Astrocyte (in vitro differentiated cells and primary cell): Measurements from ENCODE around the gene PPM1A. TPM values are rescaled to one million over a fixed set of nuclear protein-coding genes. Genes with fewer than 3 reads are reported as not detected.

ENCODE experiments used
- DNase-seq: peaks from one replicate; pipeline ENCODE4 v3.0.0-alpha.2; 2010; ENCODE audit warnings: low read depth
- FAIRE-seq: peaks from 2 replicates; lab custom pipeline; 2011; peaks lifted over from hg19 to GRCh38; lab: Jason Lieb, UNC
- H2AFZ ChIP-seq: 2 replicates; pipeline ENCODE4 v1.6.0; 2012; ENCODE audit warnings: low read depth, low read length, inconsistent platforms
- H3K27ac ChIP-seq: 2 replicates; pipeline ENCODE4 v1.5.1; 2011; ENCODE audit warnings: low read depth, low read length, inconsistent platforms
- H3K27me3 ChIP-seq: 2 replicates; pipeline ENCODE4 v1.6.0; 2011; ENCODE audit warnings: low read length, inconsistent platforms; ENCODE audit not compliant: insufficient read depth
- H3K36me3 ChIP-seq: 2 replicates; pipeline ENCODE4 v1.5.1; 2011; ENCODE audit warnings: low read length, inconsistent platforms; ENCODE audit not compliant: insufficient read depth
- H3K4me1 ChIP-seq: 2 replicates; pipeline ENCODE4 v1.5.1; 2011; ENCODE audit warnings: low read length, inconsistent platforms; ENCODE audit not compliant: insufficient read depth
- H3K4me2 ChIP-seq: 2 replicates; pipeline ENCODE4 v1.6.0; 2012; ENCODE audit warnings: low read length, inconsistent platforms
- H3K4me3 ChIP-seq: 2 replicates; pipeline ENCODE4 v1.5.1; 2011; ENCODE audit warnings: low read depth, mild to moderate bottlenecking, low read length, inconsistent platforms; ENCODE audit not compliant: insufficient read depth
- H3K79me2 ChIP-seq: 2 replicates; pipeline ENCODE4 v1.6.0; 2012; ENCODE audit warnings: mild to moderate bottlenecking, low read length, inconsistent platforms; ENCODE audit not compliant: insufficient read depth
- H3K9ac ChIP-seq: 2 replicates; pipeline ENCODE4 v1.6.0; 2012; ENCODE audit warnings: mild to moderate bottlenecking, low read length, inconsistent platforms
- H3K9me3 ChIP-seq: 2 replicates; pipeline ENCODE4 v1.5.1; 2012; ENCODE audit warnings: low read depth, mild to moderate bottlenecking, low read length, inconsistent platforms; ENCODE audit not compliant: insufficient read depth
- H4K20me1 ChIP-seq: 2 replicates; pipeline ENCODE4 v1.6.0; 2012; ENCODE audit warnings: low read length, inconsistent platforms; ENCODE audit not compliant: insufficient read depth
- H3K27ac Mint-ChIP-seq: one replicate; pipeline ENCODE4 v1.8.0; 2021; ENCODE audit warnings: mild to moderate bottlenecking, mixed read lengths; ENCODE audit not compliant: unreplicated experiment
- H3K27me3 Mint-ChIP-seq: one replicate; pipeline ENCODE4 v1.8.0; 2021; ENCODE audit warnings: low read depth, mixed read lengths; ENCODE audit not compliant: unreplicated experiment
- H3K36me3 Mint-ChIP-seq: one replicate; pipeline ENCODE4 v1.8.0; 2021; ENCODE audit warnings: low read depth, mixed read lengths; ENCODE audit not compliant: unreplicated experiment
- H3K4me1 Mint-ChIP-seq: one replicate; pipeline ENCODE4 v1.8.0; 2021; ENCODE audit warnings: low read depth, mixed read lengths; ENCODE audit not compliant: unreplicated experiment
- H3K4me3 Mint-ChIP-seq: one replicate; pipeline ENCODE4 v1.8.0; 2021; ENCODE audit warnings: mild to moderate bottlenecking, moderate library complexity, mixed read lengths; ENCODE audit not compliant: unreplicated experiment
- H3K9me3 Mint-ChIP-seq: one replicate; pipeline ENCODE4 v1.8.0; 2021; ENCODE audit warnings: mild to moderate bottlenecking, mixed read lengths; ENCODE audit not compliant: unreplicated experiment
- EZH2 ChIP-seq: IDR thresholded peaks from 2 replicates; pipeline ENCODE4 v1.6.1; 2012; ENCODE audit warnings: mild to moderate bottlenecking, low read length, inconsistent platforms; ENCODE audit not compliant: insufficient read depth
- total RNA-seq: library from RNA; stranded (reverse); gene quantifications from 2 replicates; pipeline ENCODE4 v1.2.1, GENCODE V29; 2021
- TF ChIP-seq, protein P1 (sequence below): IDR thresholded peaks from 2 replicates; pipeline ENCODE4 v1.5.1; 2011; ENCODE audit warnings: low read depth, mild to moderate bottlenecking, inconsistent platforms, low read length, moderate library complexity; ENCODE audit not compliant: insufficient read depth

The PPM1A gene
- total RNA-seq, 1 donor from 2014 or later, result 50.3 TPM

DNA sequence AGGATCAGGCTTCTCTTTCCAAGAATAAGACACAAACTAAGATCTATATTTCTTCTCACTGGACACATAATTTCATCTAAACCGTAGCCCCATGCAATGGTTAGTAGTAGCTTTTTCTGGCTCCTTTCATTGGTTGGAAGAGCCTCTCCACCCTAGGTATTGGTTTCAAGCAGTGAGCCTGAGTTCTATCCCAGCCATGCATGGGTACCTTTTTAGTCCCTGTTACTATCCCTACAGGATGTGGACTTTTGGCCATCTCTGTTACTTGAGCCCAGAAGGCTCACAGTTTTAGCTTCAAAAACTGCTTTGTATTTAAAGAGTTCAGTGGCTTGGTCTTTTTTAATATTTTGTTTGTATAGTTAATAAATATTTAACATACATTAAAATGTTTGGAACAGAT is 16.1 kb downstream of the PPM1A start:
- H3K27me3 Mint-ChIP-seq, result no peaks in the 10 kb centered on the region
- H3K9me3 Mint-ChIP-seq, result peaks cover 2% of the 10 kb centered on the region
- H3K4me1 Mint-ChIP-seq, result no peaks in the 10 kb centered on the region
- H3K4me3 ChIP-seq, result no peak overlapping the region
- no peak overlapping the region for H3K27ac Mint-ChIP-seq
- no peak overlapping the region for H3K27ac ChIP-seq
- H3K4me1 ChIP-seq, result no peaks in the 10 kb centered on the region
- no peak overlapping the region for H3K4me3 Mint-ChIP-seq
- no peak for FAIRE-seq
- DNase-seq, result no peak
- peaks cover 85% of the 10 kb centered on the region for H3K79me2 ChIP-seq
- H3K4me2 ChIP-seq, result no peak overlapping the region
- no peaks in the 10 kb centered on the region for H3K27me3 ChIP-seq
- no peak overlapping the region for H2AFZ ChIP-seq
- TF ChIP-seq, protein P1, sequence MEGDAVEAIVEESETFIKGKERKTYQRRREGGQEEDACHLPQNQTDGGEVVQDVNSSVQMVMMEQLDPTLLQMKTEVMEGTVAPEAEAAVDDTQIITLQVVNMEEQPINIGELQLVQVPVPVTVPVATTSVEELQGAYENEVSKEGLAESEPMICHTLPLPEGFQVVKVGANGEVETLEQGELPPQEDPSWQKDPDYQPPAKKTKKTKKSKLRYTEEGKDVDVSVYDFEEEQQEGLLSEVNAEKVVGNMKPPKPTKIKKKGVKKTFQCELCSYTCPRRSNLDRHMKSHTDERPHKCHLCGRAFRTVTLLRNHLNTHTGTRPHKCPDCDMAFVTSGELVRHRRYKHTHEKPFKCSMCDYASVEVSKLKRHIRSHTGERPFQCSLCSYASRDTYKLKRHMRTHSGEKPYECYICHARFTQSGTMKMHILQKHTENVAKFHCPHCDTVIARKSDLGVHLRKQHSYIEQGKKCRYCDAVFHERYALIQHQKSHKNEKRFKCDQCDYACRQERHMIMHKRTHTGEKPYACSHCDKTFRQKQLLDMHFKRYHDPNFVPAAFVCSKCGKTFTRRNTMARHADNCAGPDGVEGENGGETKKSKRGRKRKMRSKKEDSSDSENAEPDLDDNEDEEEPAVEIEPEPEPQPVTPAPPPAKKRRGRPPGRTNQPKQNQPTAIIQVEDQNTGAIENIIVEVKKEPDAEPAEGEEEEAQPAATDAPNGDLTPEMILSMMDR, result no peak
- TF ChIP-seq EZH2, result no peak
- H4K20me1 ChIP-seq, result peaks cover 55% of the 10 kb centered on the region
- no peaks in the 10 kb centered on the region for H3K9me3 ChIP-seq
- no peaks in the 10 kb centered on the region for H3K36me3 ChIP-seq
- H3K9ac ChIP-seq, result no peak overlapping the region
- H3K36me3 Mint-ChIP-seq, result peaks cover 3% of the 10 kb centered on the region

DNA sequence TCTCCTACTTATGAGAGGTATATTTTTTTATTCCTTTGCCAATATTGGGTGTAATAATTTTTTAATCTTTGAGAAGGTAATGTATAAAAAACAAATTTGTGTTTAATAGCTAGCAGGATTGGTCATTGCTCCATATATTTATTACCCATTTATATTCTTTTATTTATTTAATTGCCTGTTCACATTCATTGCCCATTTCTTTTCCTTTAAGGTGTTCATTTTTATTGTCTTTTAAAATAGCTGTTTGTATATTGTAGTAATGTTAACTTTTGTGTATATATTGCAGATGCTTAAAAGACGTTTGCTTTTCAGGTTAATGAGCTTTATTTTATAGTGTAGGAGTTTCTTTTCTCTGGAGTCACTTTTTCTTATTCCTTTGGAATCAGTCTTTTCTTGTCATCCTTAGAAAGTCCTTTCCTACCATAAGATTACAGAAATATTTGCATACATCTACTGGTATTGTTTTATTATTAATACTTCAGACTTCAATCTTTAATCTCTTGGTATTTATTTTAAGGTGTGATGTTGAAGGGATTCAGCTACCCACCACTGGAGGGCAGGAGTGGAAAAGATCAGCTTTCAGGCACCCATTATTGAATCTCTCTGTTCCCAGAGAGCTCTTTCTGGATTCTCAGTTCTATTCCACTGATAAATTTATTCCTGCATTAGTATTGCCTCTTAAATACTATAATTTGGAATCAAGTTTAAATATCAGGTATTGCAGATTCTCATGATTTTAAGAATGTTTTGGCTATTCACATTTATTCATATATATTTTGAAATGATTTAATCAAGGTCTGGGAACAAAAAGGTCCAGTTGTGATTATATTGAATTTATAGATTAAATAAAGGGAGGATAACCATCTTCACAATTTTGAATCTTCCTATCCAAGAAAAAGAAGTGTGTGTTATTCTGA is 17.3 kb downstream of the PPM1A start:
- Histone ChIP-seq H4K20me1 (peaks cover 53% of the 10 kb centered on the region), H2AFZ (no peak overlapping the region), H3K36me3 (no peaks in the 10 kb centered on the region), H3K4me3 (no peak overlapping the region), H3K79me2 (peaks cover 81% of the 10 kb centered on the region), H3K4me1 (no peaks in the 10 kb centered on the region), H3K9me3 (no peaks in the 10 kb centered on the region), H3K27me3 (no peaks in the 10 kb centered on the region), H3K4me2 (no peak overlapping the region), H3K27ac (no peak overlapping the region), H3K9ac (no peak overlapping the region)
- FAIRE-seq (no peak), DNase-seq (no peak)
- no peak overlapping the region for H3K4me3 Mint-ChIP-seq
- H3K27me3 Mint-ChIP-seq, result no peaks in the 10 kb centered on the region
- H3K27ac Mint-ChIP-seq, result no peak overlapping the region
- TF ChIP-seq, protein P1, result peak; percentile 14
- no peak for TF ChIP-seq EZH2
- peaks cover 2% of the 10 kb centered on the region for H3K9me3 Mint-ChIP-seq
- H3K36me3 Mint-ChIP-seq, result peaks cover 3% of the 10 kb centered on the region
- H3K4me1 Mint-ChIP-seq, result peaks cover 5% of the 10 kb centered on the region

DNA sequence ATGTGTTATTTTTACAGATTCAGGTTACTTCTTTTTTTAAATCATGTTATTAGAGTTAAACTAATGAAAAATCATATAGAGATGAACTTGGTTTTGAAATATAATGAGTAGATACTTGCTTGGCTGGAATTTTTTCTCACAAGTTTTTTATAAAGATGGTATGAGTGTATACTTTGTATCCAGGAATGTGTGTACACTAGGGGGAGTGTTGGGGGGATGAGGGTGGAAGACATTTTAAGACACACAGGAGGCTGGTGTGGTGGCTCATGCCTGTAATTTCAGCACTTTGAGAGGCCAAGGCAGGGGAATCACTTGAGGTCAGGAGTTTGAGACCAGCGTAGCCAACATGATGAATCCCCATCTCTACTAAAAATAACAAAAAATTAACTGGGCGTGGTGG is 23.2 kb downstream of the PPM1A start:
- Histone ChIP-seq H3K79me2 (peaks cover 85% of the 10 kb centered on the region), H3K27me3 (no peaks in the 10 kb centered on the region), H4K20me1 (peaks cover 75% of the 10 kb centered on the region), H3K27ac (no peak overlapping the region), H3K9ac (no peak overlapping the region), H3K4me3 (no peak overlapping the region), H3K9me3 (no peaks in the 10 kb centered on the region), H3K4me2 (no peak overlapping the region), H2AFZ (no peak overlapping the region), H3K4me1 (no peaks in the 10 kb centered on the region), H3K36me3 (no peaks in the 10 kb centered on the region)
- Mint-ChIP-seq H3K27me3 (no peaks in the 10 kb centered on the region), H3K36me3 (no peaks in the 10 kb centered on the region), H3K9me3 (no peaks in the 10 kb centered on the region), H3K4me3 (no peak overlapping the region), H3K4me1 (peaks cover 27% of the 10 kb centered on the region), H3K27ac (no peak overlapping the region)
- DNase-seq (no peak), FAIRE-seq (no peak)
- TF ChIP-seq, protein P1, result no peak
- TF ChIP-seq EZH2, result no peak
